Spleen (tissue), 7 donors: ENCODE measurements around the gene BDH1.

Experiments used
- POLR2A ChIP-seq, 3 donors: fragments of 450-650 bp; IDR thresholded peaks; one replicate each; pipeline ENCODE4 v1.5.1; 2017; ENCODE audit warnings: antibody characterized with exemption in 3 of 3, mild to moderate bottlenecking in 1 of 3
- POLR2AphosphoS5 ChIP-seq, 3 donors: sonication (generic); formaldehyde crosslinking; IDR thresholded peaks; one replicate each; pipeline ENCODE4 v1.5.1; 2017; ENCODE audit warnings: antibody characterized with exemption in 3 of 3
- TF ChIP-seq, protein P1 (sequence below), 11 experiments: fragments of 200-600 bp in 7 of 11; fragments of 450-650 bp in 4 of 11; sonication (generic) in 4 of 11; IDR thresholded peaks in 8 of 11; conservative IDR thresholded peaks in 3 of 11; 1 replicate in 7 of 11; 2 replicates in 4 of 11; pipeline versions ENCODE4 v1.4.0 to v1.8.0; 2016 to 2021; ENCODE audit warnings: antibody characterized with exemption in 11 of 11, inconsistent platforms in 4 of 11, mild to moderate bottlenecking in 1 of 11
- donor health status: DM: no; HTN: no; CAD: no; lungs with moderate emphysema.
- donor health status: DM: no; HTN: no; CAD: no.
- donor health status: DM: no; HTN: no; CAD: no.

DNA sequence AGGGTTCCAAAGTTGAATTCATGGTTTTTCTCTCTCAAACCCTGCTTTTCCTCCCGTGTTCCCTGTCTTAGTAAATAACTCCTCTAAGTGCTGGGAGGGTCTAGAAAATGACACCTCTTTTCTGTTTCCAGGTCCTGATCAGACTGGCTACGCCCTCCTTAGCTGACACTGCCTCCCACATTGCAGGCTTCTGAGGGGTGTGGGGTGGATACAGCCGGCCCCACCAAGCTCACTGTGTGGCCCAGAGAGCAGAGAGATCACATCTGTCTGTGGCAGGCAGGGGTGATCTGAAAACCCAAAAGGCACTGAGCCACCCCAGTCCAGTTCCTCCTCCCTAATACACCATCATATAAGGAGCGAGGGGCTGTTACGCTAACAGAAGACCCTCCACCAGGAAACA is 62.7 kb downstream of the BDH1 start:
- TF ChIP-seq POLR2A (IDR thresholded peaks at IDR 0.05) (no peak), POLR2AphosphoS5 (IDR thresholded peaks at IDR 0.05) (no peak)
- TF ChIP-seq, protein P1, sequence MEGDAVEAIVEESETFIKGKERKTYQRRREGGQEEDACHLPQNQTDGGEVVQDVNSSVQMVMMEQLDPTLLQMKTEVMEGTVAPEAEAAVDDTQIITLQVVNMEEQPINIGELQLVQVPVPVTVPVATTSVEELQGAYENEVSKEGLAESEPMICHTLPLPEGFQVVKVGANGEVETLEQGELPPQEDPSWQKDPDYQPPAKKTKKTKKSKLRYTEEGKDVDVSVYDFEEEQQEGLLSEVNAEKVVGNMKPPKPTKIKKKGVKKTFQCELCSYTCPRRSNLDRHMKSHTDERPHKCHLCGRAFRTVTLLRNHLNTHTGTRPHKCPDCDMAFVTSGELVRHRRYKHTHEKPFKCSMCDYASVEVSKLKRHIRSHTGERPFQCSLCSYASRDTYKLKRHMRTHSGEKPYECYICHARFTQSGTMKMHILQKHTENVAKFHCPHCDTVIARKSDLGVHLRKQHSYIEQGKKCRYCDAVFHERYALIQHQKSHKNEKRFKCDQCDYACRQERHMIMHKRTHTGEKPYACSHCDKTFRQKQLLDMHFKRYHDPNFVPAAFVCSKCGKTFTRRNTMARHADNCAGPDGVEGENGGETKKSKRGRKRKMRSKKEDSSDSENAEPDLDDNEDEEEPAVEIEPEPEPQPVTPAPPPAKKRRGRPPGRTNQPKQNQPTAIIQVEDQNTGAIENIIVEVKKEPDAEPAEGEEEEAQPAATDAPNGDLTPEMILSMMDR (IDR thresholded peaks at IDR 0.05 in 8 of 11, conservative IDR thresholded peaks at IDR 0.05 in 3 of 11), result no peak
